Measurements from ENCODE around the gene RASSF4.

The RASSF4 gene

DNA sequence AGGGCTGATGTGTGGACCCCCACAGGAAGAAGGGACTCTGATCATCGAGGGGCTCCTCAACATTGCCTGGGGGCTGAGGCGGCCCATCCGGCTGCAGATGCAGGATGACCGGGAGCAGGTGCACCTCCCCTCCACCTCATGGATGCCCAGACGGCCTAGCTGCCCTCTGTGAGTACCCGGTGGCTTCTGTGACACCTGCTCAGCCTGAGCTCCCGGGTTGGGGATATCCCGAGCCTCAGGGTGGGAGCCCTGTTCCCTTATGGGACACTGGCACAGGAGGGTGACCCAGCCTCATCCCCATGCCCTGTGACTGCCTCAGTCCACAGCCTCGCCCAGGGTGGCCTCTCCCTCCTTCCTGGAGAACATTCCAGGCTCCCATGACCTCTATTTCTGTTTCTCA is 22.9 kb downstream of the RASSF4 start:
- no peak overlapping the region for H3K4me3 ChIP-seq (ENCODE audit: low read depth, low read length)
- H3K4me1 ChIP-seq (ENCODE audit: control insufficient read depth, insufficient read depth, low read length): peaks cover 32% of the 10 kb centered on the region
- ChIA-PET POLR2A (no interaction called here), CTCF (no interaction called here)
- no peak for TF ChIP-seq ZNF155 (tag by site-specific recombination; IDR thresholded peaks at IDR 0.05)
- no peak for TF ChIP-seq KLF9 (tag by site-specific recombination; IDR thresholded peaks at IDR 0.05; ENCODE audit: low read depth)
- TF ChIP-seq ZNF571 (tag by site-specific recombination; IDR thresholded peaks at IDR 0.05): no peak
- TF ChIP-seq KLF8 (tag by site-specific recombination; IDR thresholded peaks at IDR 0.05): no peak
- no peaks in the 10 kb centered on the region for H3K36me3 ChIP-seq (ENCODE audit: control insufficient read depth in 2 of 2, insufficient read depth in 1 of 2, low read length in 2 of 2)
- H3K9me3 ChIP-seq (ENCODE audit: control insufficient read depth, insufficient read depth, low read depth, low read length): no peaks in the 10 kb centered on the region
- H3K27ac ChIP-seq (ENCODE audit: extremely low read depth, low read depth, low read length): no peak overlapping the region

DNA sequence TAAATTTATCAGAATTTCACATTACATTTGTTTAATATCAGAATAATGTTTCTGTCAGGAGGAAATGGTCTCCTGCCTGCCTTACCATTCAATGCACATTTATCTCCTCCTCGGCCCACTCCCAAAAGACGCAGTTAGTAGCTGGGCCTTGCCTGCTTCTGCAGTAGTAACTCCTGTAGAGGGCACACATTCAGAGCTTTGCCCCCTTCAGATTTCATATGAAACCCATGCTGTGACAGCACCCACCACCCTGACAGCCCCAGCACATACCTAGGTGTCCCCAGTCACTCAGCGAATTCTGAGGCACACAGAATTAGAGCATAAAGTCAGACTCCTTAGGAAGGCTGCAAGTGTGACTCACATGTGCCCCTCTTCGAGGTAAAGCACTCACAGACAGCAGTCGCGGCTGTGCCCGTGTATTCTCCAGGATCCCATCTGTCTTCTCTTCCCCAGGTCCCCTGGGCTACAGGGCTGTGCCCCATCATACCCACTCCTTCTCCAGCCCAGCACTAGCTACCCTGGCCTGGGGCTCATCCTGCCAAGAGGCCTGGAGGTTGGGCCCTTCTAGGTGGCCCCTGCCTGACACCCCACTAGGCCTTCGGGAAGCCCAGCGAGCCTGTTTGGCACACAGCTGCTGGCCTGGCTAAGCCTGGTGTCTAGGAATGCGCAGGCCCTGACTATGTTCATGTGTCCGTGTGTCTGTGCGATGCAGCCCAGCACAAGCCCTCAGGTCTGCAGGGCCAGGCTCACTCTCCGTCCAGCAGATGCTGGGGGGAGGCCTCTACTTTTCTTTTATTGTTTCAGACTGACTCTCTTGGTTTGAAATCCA is 23.7 kb downstream of the RASSF4 start:
- ChIA-PET POLR2A (interaction anchor here (0.9 kb wide), 1 partner anchor 14 kb away, joined by 3 read pairs; no protein-coding TSS in a partner anchor), CTCF (interaction anchor here (1.0 kb wide), 1 partner anchor 14 kb away, joined by 3 read pairs; no protein-coding TSS in a partner anchor)
- no peak overlapping the region for H3K4me3 ChIP-seq (ENCODE audit: low read depth, low read length)
- H3K27ac ChIP-seq (ENCODE audit: extremely low read depth, low read depth, low read length): no peak overlapping the region
- H3K4me1 ChIP-seq (ENCODE audit: control insufficient read depth, insufficient read depth, low read length): peaks cover 28% of the 10 kb centered on the region
- no peaks in the 10 kb centered on the region for H3K36me3 ChIP-seq (ENCODE audit: control insufficient read depth in 2 of 2, insufficient read depth in 1 of 2, low read length in 2 of 2)
- TF ChIP-seq ZNF10 (tag by site-specific recombination; IDR thresholded peaks at IDR 0.05): no peak
- no peak for TF ChIP-seq SP7 (tag by site-specific recombination; IDR thresholded peaks at IDR 0.05)
- no peak for TF ChIP-seq BCL11B (tag by site-specific recombination; IDR thresholded peaks at IDR 0.05; ENCODE audit: low read depth)
- TF ChIP-seq, protein P1, sequence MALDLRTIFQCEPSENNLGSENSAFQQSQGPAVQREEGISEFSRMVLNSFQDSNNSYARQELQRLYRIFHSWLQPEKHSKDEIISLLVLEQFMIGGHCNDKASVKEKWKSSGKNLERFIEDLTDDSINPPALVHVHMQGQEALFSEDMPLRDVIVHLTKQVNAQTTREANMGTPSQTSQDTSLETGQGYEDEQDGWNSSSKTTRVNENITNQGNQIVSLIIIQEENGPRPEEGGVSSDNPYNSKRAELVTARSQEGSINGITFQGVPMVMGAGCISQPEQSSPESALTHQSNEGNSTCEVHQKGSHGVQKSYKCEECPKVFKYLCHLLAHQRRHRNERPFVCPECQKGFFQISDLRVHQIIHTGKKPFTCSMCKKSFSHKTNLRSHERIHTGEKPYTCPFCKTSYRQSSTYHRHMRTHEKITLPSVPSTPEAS (tag by site-specific recombination; IDR thresholded peaks at IDR 0.05): no peak
- TF ChIP-seq SP2 (tag by site-specific recombination; IDR thresholded peaks at IDR 0.05): no peak
- TF ChIP-seq ZNF701 (tag by site-specific recombination; IDR thresholded peaks at IDR 0.05): no peak
- TF ChIP-seq, protein P2, sequence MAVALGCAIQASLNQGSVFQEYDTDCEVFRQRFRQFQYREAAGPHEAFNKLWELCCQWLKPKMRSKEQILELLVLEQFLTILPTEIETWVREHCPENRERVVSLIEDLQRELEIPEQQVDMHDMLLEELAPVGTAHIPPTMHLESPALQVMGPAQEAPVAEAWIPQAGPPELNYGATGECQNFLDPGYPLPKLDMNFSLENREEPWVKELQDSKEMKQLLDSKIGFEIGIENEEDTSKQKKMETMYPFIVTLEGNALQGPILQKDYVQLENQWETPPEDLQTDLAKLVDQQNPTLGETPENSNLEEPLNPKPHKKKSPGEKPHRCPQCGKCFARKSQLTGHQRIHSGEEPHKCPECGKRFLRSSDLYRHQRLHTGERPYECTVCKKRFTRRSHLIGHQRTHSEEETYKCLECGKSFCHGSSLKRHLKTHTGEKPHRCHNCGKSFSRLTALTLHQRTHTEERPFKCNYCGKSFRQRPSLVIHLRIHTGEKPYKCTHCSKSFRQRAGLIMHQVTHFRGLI (tag by site-specific recombination; IDR thresholded peaks at IDR 0.05): no peak
- TF ChIP-seq, protein P3, sequence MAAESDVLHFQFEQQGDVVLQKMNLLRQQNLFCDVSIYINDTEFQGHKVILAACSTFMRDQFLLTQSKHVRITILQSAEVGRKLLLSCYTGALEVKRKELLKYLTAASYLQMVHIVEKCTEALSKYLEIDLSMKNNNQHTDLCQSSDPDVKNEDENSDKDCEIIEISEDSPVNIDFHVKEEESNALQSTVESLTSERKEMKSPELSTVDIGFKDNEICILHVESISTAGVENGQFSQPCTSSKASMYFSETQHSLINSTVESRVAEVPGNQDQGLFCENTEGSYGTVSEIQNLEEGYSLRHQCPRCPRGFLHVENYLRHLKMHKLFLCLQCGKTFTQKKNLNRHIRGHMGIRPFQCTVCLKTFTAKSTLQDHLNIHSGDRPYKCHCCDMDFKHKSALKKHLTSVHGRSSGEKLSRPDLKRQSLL (tag by site-specific recombination; IDR thresholded peaks at IDR 0.05): no peak
- TF ChIP-seq HOXD13 (CRISPR knock-in tag; IDR thresholded peaks at IDR 0.05; ENCODE audit: borderline replicate concordance): no peak
- no peak for TF ChIP-seq ZNF621 (tag by site-specific recombination; IDR thresholded peaks at IDR 0.05)
- TF ChIP-seq ZNF16 (tag by site-specific recombination; IDR thresholded peaks at IDR 0.05; ENCODE audit: low read depth): no peak
- H3K9me3 ChIP-seq (ENCODE audit: control insufficient read depth, insufficient read depth, low read depth, low read length): no peaks in the 10 kb centered on the region

DNA sequence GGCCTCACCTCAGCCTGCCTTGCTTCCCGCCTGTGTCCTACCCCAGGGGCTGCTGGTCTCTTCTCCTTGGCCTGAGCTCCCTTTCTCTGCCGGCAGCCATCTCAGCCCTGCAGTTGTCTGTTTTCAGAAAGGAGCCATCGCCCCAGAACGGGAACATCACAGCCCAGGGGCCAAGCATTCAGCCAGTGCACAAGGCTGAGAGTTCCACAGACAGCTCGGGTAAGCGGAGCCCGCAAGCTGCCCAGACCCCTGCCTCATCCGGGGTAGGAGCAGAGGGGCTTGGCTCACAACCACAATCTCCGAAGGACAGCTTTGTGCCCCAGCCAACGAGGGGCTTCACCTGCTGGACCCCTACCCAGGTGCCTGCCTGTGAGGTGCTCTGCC is 24.3 kb downstream of the RASSF4 start:
- Histone ChIP-seq H3K36me3 (ENCODE audit: control insufficient read depth in 2 of 2, insufficient read depth in 1 of 2, low read length in 2 of 2) (no peaks in the 10 kb centered on the region), H3K9me3 (ENCODE audit: control insufficient read depth, insufficient read depth, low read depth, low read length) (no peaks in the 10 kb centered on the region), H3K4me3 (ENCODE audit: low read depth, low read length) (no peak overlapping the region), H3K27ac (ENCODE audit: extremely low read depth, low read depth, low read length) (no peak overlapping the region), H3K4me1 (ENCODE audit: control insufficient read depth, insufficient read depth, low read length) (peaks cover 27% of the 10 kb centered on the region)
- ChIA-PET POLR2A (interaction anchor here (0.9 kb wide), 1 partner anchor 14 kb away, joined by 3 read pairs; no protein-coding TSS in a partner anchor), CTCF (interaction anchor here (1.0 kb wide), 1 partner anchor 15 kb away, joined by 3 read pairs; no protein-coding TSS in a partner anchor)
- TF ChIP-seq ZNF223 (tag by site-specific recombination; IDR thresholded peaks at IDR 0.05) (no peak), SALL2 (tag by site-specific recombination; IDR thresholded peaks at IDR 0.05; ENCODE audit: borderline replicate concordance) (no peak), FEZF1 (tag by site-specific recombination; IDR thresholded peaks at IDR 0.05) (no peak), GLI4 (tag by site-specific recombination; IDR thresholded peaks at IDR 0.05) (no peak), GFI1B (tag by site-specific recombination; IDR thresholded peaks at IDR 0.05) (no peak), ZNF19 (tag by site-specific recombination; IDR thresholded peaks at IDR 0.05; ENCODE audit: low read depth) (no peak), ZNF416 (tag by site-specific recombination; IDR thresholded peaks at IDR 0.05) (no peak)
- TF ChIP-seq, protein P4, sequence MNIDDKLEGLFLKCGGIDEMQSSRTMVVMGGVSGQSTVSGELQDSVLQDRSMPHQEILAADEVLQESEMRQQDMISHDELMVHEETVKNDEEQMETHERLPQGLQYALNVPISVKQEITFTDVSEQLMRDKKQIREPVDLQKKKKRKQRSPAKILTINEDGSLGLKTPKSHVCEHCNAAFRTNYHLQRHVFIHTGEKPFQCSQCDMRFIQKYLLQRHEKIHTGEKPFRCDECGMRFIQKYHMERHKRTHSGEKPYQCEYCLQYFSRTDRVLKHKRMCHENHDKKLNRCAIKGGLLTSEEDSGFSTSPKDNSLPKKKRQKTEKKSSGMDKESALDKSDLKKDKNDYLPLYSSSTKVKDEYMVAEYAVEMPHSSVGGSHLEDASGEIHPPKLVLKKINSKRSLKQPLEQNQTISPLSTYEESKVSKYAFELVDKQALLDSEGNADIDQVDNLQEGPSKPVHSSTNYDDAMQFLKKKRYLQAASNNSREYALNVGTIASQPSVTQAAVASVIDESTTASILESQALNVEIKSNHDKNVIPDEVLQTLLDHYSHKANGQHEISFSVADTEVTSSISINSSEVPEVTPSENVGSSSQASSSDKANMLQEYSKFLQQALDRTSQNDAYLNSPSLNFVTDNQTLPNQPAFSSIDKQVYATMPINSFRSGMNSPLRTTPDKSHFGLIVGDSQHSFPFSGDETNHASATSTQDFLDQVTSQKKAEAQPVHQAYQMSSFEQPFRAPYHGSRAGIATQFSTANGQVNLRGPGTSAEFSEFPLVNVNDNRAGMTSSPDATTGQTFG (tag by site-specific recombination; IDR thresholded peaks at IDR 0.05; ENCODE audit: borderline replicate concordance): no peak
- TF ChIP-seq, protein P5, sequence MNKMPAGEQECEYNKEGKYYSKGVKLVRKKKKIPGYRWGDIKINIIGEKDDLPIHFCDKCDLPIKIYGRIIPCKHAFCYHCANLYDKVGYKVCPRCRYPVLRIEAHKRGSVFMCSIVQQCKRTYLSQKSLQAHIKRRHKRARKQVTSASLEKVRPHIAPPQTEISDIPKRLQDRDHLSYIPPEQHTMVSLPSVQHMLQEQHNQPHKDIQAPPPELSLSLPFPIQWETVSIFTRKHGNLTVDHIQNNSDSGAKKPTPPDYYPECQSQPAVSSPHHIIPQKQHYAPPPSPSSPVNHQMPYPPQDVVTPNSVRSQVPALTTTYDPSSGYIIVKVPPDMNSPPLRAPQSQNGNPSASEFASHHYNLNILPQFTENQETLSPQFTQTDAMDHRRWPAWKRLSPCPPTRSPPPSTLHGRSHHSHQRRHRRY (tag by site-specific recombination; IDR thresholded peaks at IDR 0.05): no peak
